DOHH2 (cell line): Measurements from ENCODE around the gene ARHGAP22.

Experiments used
- EZH2phosphoT487 ChIP-seq: fragments of 200-600 bp; sonication (generic); IDR thresholded peaks from 2 replicates; pipeline ENCODE4 v1.6.1; 2017; ENCODE audit warnings: borderline replicate concordance, mild to moderate bottlenecking, antibody characterized with exemption, low read length, moderate library complexity, mixed read lengths
- TF ChIP-seq, protein P1 (sequence below): fragments of 200-600 bp; sonication (generic); IDR thresholded peaks from one replicate; pipeline ENCODE4 v1.5.1; 2014; ENCODE audit warnings: antibody characterized with exemption, mild to moderate bottlenecking, low read depth, low read length; ENCODE audit not compliant: poor library complexity, severe bottlenecking

DNA sequence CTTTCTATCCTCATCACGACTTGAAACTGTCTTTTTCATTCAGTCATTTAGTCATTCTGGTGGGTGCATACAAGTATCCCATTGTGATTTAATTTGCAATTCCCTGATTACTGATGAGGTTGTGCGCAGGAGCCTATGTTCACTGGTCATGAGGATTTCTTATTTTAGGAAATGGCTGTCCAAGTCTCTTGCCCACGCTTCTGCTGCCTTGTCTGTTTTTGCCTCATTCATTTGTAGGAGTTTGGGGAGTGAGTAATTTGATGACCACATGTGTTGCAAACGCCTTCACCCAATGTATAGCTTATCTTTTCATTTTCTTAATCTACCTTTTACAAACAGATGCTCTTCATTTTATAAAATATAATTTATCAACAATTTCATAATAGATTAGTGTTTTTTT lies 127.3 kb downstream of the ARHGAP22 start:
- TF ChIP-seq, protein P1, sequence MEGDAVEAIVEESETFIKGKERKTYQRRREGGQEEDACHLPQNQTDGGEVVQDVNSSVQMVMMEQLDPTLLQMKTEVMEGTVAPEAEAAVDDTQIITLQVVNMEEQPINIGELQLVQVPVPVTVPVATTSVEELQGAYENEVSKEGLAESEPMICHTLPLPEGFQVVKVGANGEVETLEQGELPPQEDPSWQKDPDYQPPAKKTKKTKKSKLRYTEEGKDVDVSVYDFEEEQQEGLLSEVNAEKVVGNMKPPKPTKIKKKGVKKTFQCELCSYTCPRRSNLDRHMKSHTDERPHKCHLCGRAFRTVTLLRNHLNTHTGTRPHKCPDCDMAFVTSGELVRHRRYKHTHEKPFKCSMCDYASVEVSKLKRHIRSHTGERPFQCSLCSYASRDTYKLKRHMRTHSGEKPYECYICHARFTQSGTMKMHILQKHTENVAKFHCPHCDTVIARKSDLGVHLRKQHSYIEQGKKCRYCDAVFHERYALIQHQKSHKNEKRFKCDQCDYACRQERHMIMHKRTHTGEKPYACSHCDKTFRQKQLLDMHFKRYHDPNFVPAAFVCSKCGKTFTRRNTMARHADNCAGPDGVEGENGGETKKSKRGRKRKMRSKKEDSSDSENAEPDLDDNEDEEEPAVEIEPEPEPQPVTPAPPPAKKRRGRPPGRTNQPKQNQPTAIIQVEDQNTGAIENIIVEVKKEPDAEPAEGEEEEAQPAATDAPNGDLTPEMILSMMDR = no peak
- no peak for TF ChIP-seq EZH2phosphoT487
